Hematopoietic multipotent progenitor cell treated with erythropoietin and hydrocortisone succinate and interleukin-3 and kit ligand, for 15 days (in vitro differentiated cells): Measurements from ENCODE around the gene VSTM2B.

Source experiments
- DNase-seq: peaks from one replicate; pipeline ENCODE4 v3.0.0-alpha.2; 2015; ENCODE audit warnings: low spot score

Gene VSTM2B

GRCh38 chr19:29593869-29594268, 68.1 kb downstream of the VSTM2B start:
- DNase-seq, result no peak

DNA sequence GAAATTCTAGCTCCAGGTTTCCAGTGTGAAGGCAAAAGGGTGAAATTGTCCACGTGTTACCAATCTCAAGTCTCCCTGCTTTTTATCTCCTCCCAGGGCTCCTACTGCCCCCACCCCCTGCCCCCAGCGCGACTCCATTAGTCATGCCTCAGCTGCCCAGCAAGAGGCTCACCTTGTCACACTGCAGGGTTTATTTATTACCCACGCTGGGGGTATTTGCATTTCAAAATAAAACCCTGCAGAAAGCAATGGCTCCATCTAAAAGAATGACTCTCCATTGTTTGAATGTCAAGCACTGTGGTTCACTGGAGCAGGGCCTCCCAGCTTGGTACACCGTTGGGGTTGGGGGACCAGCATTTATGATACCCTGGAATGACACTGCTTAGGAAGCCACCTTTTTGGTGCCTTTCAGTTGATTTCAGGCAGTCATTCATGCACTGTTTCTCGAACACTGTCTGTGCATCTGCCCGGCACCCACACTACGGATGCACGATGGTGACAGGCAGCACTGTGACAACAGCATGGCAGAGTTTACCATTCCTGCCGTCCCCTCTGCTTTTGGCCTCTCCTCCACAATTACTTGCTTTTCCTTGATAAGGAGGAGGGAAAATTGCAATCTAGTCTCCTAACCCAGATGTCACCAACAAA, 70.4 kb downstream of the VSTM2B start:
- no peak for DNase-seq

- DNase-seq, result no peak
Observed at GRCh38 chr19:29596885-29597525, 71.2 kb downstream of the VSTM2B start.

GRCh38 chr19:29598036-29598435, 72.2 kb downstream of the VSTM2B start:
- no peak for DNase-seq

- no peak for DNase-seq
Observed at GRCh38 chr19:29598496-29598895, 72.7 kb downstream of the VSTM2B start.

DNA sequence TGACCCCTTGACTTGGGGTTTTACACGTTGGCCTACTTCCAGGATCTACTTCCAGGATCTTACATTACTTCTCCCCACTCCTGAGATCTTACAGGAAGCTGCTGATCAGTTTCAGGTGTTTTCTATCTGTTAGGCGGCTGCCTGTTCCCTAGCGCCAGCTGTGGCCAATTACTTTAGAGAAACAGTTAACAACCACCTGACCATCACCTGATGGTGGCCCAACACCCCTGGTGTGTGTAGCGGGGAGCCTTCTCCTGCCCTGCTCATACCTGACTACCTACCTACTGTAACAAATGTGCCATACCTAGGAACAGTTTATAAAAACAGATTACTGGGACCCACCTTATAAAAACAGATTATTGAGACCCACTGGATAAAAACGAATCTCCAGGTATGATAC, 77.5 kb downstream of the VSTM2B start:
- no peak for DNase-seq

- peak; percentile 96 for DNase-seq
Observed at GRCh38 chr19:29605653-29606419, 80.0 kb downstream of the VSTM2B start, which contains the start of gene POP4. Gene POP4, plus strand, starts transcription at chr19:29606283. Its CDS starts 36 bp downstream, at chr19:29606319.

GRCh38 chr19:29606420-29606747, 80.6 kb downstream of the VSTM2B start:
- DNase-seq, result no peak

GRCh38 chr19:29609636-29610035, 83.8 kb downstream of the VSTM2B start:
- DNase-seq, result no peak

DNA sequence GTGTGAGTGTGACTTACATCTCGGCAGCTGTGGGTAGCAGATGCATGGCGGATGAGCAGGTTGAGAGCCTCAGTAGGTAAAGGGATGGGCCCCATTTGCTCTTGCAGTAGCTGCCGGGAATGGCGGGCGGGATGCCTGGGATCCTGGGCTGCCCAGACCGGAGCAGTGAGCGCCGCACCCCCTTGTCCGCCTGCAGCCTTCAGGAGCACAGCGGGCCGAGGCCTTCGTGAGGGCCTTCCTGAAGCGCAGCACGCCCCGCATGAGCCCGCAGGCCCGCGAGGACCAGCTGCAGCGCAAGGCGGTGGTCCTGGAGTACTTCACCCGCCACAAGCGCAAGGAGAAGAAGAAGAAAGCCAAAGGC, 84.4 kb downstream of the VSTM2B start:
- DNase-seq, result no peak

- DNase-seq, result peak; percentile 66
Observed at GRCh38 chr19:29610574-29611271, 84.9 kb downstream of the VSTM2B start.

DNA sequence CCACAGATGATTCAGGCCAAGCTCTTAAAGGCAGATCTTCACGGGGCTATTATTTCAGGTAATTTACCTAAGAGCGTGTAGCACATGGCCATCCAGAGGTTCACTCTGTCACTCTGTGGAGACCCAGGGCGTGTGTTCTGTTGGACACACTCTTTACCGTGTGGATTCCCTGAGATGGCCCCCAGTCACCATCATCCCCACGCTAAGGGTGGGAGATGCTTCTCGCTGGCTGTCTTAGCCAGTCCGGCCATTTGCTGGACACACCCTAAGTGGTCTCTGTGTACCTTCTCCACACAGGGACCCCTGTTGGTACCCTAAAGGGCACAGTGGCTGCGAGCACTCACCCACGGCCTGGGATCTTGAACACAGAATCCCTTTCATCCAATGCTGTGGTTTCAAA, 86.3 kb downstream of the VSTM2B start:
- no peak for DNase-seq

GRCh38 chr19:29612801-29613595, 87.2 kb downstream of the VSTM2B start:
- DNase-seq, result no peak

DNA sequence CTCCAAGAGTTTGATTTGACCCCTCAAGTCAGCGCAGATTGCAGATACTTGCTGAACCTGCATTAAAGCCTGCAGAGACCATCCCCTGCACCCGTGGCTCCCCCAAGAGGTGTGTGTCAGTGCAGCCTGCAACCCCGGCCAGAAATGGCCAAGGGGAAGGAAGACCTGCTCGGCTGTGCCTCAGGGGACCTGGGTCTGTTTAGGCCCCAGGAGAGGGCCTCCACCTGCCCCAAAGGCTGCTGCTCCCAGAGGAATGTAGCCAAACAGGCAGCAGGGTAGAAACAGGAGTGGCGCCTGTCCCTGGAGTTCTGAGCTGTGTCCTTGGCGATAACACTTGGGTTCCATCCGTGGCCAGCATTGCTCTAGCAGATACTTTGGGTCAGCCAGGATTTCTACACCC, 88.3 kb downstream of the VSTM2B start:
- no peak for DNase-seq
